Stimulated activated CD8-positive, alpha-beta memory T cell treated with anti-CD3 and anti-CD28 coated beads, Interleukin-4, amount 100 ng/mL, for 48 hours (primary cell): Measurements from ENCODE around the gene KAZN.

Experiments
- DNase-seq: peaks from one replicate; pipeline ENCODE4 v3.0.0-alpha.2; 2020

Gene KAZN

GRCh38 chr1:14723401-14723800 is 124.9 kb downstream of the KAZN start:
- DNase-seq = no peak

GRCh38 chr1:14724246-14724645 is 125.8 kb downstream of the KAZN start:
- no peak for DNase-seq

GRCh38 chr1:14724678-14725077 is 126.2 kb downstream of the KAZN start:
- no peak for DNase-seq

- DNase-seq = no peak
Observed at GRCh38 chr1:14725238-14725637, 126.8 kb downstream of the KAZN start.

- DNase-seq = no peak
Observed at GRCh38 chr1:14725695-14726094, 127.2 kb downstream of the KAZN start.

GRCh38 chr1:14726606-14727005 is 128.1 kb downstream of the KAZN start:
- no peak for DNase-seq

GRCh38 chr1:14728516-14728915 is 130.0 kb downstream of the KAZN start:
- DNase-seq = no peak

GRCh38 chr1:14732728-14733047 is 134.2 kb downstream of the KAZN start:
- no peak for DNase-seq

- DNase-seq = no peak
Observed at GRCh38 chr1:14733048-14733778, 134.7 kb downstream of the KAZN start.

- no peak for DNase-seq
Observed at GRCh38 chr1:14733779-14734140, 135.3 kb downstream of the KAZN start.

GRCh38 chr1:14735841-14736240 is 137.4 kb downstream of the KAZN start:
- no peak for DNase-seq

- DNase-seq = no peak
Observed at GRCh38 chr1:14737561-14738094, 139.1 kb downstream of the KAZN start.

- DNase-seq = no peak
Observed at GRCh38 chr1:14738235-14738634, 139.8 kb downstream of the KAZN start.

GRCh38 chr1:14738647-14739046 is 140.2 kb downstream of the KAZN start:
- DNase-seq = no peak

GRCh38 chr1:14739082-14739832 is 140.8 kb downstream of the KAZN start:
- no peak for DNase-seq

GRCh38 chr1:14740016-14740415 is 141.5 kb downstream of the KAZN start:
- DNase-seq = no peak

- DNase-seq = no peak
Observed at GRCh38 chr1:14741082-14741481, 142.6 kb downstream of the KAZN start.

GRCh38 chr1:14741532-14741931 is 143.0 kb downstream of the KAZN start:
- no peak for DNase-seq

- DNase-seq = no peak
Observed at GRCh38 chr1:14742181-14742980, 143.9 kb downstream of the KAZN start.

- DNase-seq = no peak
Observed at GRCh38 chr1:14743368-14743767, 144.9 kb downstream of the KAZN start.

GRCh38 chr1:14745001-14745720 is 146.7 kb downstream of the KAZN start:
- no peak for DNase-seq

- DNase-seq = no peak
Observed at GRCh38 chr1:14745789-14746188, 147.3 kb downstream of the KAZN start.

- no peak for DNase-seq
Observed at GRCh38 chr1:14746393-14746792, 147.9 kb downstream of the KAZN start.
